Measurements from ENCODE around the gene ARSB. TPM values are rescaled to one million over a fixed set of nuclear protein-coding genes. Genes with fewer than 3 reads are reported as not detected.
A peak's percentile ranks its signal among the peaks of the same experiment; 100 is the strongest.
"Not testable (repeated sequence)": the region's sequence is repeated elsewhere in the genome, so short reads cannot be mapped to it uniquely, and the experiment has no call there.

ARSB gene
- total RNA-seq, 1 donor from 2014 or later, result 11.0 TPM

DNA sequence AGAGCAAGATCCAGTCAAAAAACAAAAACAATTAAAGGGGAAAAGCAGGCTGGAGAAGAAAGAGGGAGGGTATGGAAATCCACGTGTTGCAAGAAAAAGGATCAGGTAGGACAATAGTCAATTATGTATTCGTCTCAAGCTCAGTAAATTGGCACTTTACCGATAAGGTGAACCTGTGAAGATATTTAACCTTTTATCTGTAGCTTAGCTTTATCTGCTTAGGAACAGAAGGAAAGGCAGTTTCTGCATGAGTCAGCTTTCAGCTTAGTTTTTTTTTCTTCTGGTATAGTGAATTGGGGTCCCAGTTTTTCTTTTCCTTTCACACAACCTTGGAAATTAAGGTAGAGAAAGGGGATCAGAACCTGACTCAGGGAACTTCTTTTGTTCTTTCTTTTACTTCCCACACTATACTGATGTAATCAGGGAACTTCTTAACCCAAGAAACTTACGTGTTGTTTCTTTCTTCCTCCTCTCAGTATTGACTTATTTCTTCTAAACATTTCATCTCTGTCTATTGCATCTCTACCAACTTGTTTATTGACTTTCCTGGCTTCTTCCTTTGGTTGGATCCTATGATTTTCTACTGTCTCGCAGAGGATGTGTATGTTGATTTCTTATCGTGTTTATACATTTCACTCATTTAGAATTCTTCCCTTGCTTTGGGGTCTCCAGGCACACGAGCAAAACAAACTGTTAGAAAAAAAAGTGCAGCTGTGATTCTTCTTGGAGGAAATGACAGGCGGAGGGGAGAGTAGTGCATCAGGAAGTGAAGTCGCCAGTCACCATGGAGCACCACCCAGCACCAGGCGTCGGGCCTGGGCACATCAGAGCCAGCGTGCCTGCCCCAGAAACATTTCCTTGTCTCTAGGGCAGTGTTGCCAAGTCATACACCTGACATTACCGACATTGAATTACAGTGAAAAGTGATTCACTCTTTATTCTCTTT lies 213.6 kb downstream of the ARSB start:
- ATAC-seq (peak; percentile 41), DNase-seq (peak; percentile 44)
- intact Hi-C loops (cut with micrococcal nuclease), result no loop called here

DNA sequence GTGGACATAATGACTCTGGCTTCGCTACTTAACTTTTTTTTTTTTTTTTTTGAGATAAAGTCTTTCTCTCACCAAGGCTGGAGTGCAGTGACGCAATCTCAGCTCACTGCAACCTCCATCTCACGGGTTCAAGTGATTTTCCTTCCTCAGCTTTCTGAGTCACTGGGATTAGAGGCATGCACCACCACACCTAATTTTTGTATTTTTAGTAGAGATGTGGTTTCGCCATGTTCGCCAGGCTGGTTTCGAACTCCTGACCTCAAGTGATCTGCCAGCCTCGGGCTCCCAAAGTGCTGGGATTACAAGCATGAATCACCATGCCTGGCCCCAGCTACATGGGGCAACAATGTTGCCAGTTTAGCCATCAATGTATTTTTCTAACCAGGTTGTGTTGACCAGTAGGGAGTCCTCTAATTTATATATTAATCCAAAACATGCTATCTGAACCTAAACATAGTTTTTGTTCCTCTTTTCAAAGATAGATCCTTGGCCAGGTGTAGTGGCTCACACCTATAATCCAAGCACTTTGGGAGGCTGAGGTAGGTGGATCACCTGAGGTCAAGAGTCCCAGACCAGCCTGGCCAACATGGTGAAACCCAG lies 216.2 kb downstream of the ARSB start:
- DNase-seq (no peak), ATAC-seq (no peak)
- intact Hi-C loops (cut with micrococcal nuclease), result no loop called here

DNA sequence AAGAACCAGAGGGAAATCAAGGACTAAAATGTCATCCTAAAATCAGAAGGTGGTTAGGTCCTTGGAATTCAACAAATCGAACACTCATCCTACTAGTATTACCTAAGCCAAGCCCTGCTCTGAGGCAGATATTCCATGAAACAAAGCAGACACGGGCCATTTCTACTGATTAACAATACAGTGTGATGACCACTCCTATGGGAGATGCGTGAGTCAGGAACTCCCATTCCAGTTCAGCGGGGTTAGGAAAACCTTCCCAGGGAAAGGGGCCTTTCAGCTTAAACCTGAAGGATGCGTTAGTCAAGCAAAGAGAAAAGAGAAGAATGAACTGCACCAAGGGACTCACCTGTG lies 218.7 kb downstream of the ARSB start:
- no peak for DNase-seq
- no peak for ATAC-seq
- intact Hi-C loops (cut with micrococcal nuclease), result no loop called here

DNA sequence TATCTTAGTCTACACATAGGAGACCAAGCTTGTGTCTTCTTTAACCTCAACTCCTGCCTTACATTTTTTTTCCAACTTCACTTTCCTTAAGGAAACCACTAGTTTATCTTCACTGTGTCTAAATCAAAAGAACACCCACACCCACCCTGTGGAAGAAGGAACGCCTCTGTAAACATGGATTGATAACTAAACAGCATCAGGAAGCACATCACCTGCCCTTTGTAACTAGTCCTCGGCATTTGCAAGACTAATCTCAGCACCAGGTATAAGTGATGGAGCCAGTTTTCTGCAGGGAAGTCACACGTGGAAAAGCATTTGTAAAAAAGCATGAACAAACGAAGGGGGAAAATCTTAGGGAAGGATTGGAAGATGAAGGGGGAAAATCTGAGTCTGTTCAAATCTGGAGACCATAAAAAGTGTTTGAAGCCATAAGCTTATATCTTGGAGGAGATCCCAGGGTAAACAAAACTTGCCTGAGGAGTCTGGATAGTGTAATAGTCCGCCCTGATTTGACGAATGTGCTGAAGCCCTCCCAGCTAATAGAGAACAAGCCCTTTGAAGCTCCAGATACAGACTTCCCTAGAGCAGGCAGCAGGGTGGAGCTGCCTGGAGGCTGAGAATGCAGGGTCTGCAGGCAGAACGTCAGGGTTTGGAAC lies 219.2 kb downstream of the ARSB start:
- ATAC-seq, result no peak
- intact Hi-C loops (cut with micrococcal nuclease), result no loop called here
- DNase-seq, result no peak

DNA sequence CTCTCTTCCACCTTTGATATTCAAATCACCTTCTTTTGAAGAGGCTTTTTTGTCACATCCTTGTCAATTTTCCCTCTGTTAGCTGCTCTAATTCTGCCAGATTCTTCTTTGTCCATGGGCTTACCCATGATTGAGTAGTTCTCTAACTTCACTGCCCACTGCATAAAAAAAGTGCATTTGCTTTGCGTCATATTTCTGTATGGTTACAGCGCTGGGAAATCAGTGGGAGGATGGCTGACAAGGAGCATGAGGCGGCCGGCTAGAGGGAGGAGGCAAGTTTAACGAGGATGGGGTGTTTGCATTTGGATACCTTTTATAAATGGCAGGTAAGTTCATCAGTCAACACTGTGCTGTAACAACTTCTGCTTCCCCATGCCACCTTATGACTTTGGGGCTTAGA lies 220.0 kb downstream of the ARSB start:
- intact Hi-C loops (cut with micrococcal nuclease), result no loop called here
- DNase-seq (no peak), ATAC-seq (no peak)

DNA sequence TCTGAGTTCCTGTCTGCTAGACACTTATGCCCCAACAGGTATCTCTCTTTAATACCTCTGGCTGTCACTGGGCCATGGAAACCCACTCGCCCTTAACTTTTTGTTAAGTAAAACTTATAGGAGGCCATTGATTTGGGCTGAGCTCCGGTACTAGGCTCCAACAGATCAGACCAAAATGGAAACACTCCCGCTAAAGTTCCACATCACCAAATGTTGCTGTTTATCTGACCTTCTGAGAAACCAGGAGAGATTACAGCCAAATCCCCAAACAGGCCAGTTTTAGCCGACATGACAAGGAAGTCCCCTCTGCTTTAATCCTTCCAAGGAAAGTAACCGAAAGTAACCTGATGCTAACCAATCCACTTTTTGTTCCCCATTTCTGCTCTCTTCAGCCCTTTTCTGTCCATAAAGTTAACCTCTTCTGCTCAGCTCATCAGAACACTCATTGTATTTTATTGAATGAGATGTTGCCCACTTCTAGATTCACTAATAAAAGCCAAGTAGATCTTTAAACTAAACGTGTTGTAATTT lies 221.4 kb downstream of the ARSB start:
- intact Hi-C loops (cut with micrococcal nuclease), result no loop called here
- DNase-seq (no peak), ATAC-seq (no peak)

DNA sequence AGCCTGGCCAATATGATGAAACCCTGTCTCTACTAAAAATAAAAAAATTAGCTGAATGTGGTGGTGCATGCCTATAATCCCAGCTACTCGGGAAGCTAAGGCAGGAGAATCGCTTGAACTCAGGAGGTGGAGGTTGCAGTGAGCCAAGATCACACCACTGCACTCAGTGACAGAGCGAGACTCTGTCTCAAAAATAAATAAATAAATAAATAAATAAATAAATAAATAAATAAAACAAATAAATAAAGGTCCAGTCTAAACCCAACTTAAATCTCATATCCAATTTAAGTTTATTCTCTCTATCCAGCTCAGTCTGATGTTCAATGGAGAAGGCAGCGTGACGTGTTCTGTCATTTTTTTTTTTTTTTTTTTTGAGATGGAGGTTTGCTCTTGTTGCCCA lies 222.4 kb downstream of the ARSB start:
- ATAC-seq, result not testable (repeated sequence)

DNA sequence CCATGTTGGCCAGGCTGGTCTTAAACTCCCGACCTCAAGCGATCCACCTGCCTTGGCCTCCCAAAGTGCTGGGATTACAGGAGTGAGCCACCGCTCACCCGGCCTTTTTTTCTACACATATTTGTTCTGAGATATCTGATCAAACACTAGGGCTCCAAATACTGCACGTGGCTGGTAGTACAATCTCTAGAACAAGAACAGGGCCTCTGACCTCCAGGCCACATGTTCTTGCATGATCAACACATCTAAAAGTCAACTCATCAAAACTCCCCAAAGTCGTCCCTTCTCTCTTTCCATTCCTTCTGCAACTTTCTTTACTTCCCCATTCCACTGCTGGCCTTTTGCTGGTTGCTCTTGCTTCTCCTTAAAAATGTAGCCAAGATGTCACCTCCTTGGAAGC lies 223.3 kb downstream of the ARSB start:
- intact Hi-C loops (cut with micrococcal nuclease), result no loop called here
- DNase-seq, result no peak
- ATAC-seq, result no peak

More for the DNA sequence above, 222.4 kb downstream of the ARSB start:
- DNase-seq; intact Hi-C loops (cut with micrococcal nuclease): not testable (repeated sequence)

DNA sequence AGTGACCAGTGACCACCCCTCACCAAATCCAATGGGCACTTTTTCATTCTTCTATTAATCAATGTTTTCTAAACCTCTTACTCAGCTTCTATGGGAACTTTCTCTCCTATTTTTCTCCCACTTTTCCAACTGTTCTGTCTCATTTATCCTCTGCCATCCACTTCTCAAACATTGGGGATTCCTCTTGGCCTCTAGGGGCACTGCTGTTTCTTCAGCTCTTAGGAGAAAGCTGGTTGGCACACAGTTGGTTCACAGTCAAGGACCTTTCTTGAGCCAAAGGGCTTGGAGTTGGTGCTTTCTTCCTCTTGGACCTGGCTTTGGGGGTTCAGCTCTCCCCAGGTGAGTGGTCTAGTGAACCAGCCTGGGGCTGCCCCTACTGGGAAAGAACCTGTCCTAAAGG lies 224.3 kb downstream of the ARSB start:
- DNase-seq (no peak), ATAC-seq (no peak)
- intact Hi-C loops (cut with micrococcal nuclease), result no loop called here

DNA sequence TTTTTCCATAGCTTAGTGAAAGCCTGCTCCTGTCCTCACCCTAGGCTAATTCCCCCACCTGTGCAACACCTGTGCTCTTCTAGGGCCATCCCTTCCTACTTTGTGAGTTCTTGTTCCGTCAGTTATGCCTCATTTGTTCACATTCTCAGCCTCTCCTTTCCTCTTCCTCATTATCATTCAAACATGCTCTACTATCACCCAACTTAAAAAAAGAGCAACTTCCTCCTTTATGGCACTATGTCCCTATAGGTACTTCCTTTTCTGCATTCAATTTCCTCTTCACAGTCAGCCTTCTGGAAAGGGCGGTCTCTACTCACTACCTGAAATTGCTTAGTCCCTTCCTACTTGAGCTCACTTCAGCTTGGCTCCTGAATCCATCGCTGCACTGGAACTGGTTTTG lies 224.7 kb downstream of the ARSB start:
- intact Hi-C loops (cut with micrococcal nuclease), result no loop called here
- ATAC-seq, result peak; percentile 16
- DNase-seq, result no peak

DNA sequence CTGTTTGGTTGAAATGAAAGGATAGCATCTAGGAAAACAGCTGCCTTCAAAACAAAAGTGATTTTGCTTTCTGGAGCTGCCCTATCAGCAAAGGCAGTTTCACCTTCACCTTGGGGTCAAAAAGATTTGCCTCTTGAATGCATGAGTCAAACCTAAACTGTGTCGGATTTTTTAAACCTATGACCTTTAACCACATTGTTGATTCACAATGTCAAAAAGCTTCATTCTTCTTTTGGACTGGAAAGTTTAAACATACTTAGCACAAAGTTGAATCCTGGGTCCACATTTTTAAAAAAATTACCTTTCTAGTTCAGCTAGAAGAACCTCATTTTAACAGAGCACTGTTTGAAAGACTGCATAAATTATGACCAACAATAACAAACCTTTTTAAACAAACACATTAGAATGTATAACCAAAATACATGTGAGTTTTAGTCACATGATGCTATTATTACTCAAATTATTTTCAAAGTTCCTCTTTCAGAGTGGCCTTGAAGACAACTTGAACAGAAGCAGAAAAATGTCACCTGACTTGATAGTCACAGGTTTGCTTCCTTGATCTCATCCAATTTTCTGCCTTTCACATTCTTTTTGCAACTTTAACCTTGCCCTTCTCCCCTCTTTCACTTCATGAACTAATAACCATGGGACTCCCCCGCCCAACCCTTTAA lies 226.8 kb downstream of the ARSB start:
- intact Hi-C loops (cut with micrococcal nuclease), result no loop called here
- ATAC-seq (no peak), DNase-seq (no peak)

DNA sequence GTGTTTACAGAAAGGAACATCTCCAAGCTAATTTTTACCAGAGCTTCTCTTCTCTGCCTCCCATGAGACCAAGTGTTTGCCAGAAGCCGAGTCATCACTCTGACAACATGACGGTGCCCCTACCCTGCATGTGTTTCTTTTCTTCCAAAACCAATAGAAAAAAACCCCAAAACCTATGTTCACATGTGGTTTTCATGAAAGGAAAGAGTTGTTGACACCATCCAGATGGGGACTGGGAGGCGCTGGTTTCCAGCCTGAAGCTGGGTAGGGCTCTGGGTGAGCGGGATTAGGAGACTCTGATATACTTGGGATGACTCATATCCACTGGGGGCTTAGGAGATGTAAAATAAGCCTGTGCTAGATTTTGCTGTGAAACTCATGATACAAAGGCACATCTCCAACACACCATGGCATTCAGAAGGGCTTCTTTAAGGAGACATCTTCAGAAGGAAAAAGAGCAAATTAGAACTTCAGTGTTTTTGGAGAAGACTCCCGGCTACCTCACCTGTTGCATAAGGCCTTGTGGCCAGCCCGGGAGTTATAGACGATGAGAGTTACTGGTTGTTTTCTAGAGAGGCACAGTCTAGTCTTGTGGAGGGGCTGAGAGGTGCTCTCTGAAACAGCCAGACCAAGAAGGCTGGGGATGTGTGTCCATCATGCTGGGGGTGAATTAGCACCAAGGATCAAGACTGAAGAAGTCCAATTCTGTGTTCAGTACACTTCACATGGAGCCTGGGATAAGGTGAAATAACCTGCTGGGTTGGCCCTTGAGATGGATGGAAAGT lies 227.6 kb downstream of the ARSB start:
- DNase-seq, result peak; percentile 48
- ATAC-seq, result peak; percentile 86
- intact Hi-C loops (cut with micrococcal nuclease), result no loop called here

DNA sequence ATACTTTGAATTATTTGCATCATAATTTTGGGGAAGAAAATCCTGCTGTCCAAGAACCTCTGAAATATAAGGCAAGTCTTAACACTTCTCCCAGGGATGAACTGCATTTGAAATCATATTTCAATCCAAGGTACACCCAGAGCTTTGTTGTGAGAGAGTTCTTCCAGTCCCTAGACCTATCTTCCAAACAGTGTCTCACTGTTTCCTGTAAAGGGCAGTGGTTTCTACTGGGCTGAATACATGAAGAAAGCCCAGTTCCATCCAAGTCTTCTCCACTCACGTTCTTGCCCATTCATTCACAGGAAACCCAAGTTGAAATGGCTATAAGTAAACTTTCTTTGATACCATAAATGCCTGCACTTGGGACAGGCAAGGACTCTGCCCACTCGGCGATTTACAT lies 228.3 kb downstream of the ARSB start:
- no peak for DNase-seq
- intact Hi-C loops (cut with micrococcal nuclease), result no loop called here

DNA sequence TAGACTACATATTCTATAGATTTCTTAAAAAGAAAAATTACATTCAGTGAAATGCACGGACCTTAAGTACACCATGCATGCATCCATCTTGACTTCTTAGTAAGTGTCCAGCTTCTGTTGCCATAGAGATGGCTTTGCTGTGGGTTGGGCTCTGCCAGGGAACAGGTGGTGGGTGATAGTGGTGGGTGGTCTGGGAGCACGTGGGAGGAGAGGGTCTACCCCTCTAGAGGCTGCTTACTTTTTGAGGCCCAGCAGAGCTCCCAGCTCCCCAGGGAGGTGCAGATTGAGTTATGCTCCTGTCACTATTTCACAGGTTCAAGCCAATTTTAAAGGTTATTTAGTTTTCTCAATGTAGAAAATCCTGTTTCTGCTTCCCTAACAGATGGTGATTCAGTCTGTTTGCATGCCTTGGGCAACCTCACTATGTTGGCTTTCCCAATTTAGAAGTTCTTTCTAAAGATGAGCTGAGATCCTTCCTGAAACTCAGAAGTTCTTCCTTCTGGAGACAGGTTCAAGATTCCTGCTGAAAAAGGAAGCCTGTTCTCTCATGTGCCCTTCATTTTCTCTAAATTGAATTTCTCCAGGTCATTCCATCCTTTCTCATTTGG lies 229.2 kb downstream of the ARSB start:
- ATAC-seq (no peak), DNase-seq (no peak)
- intact Hi-C loops (cut with micrococcal nuclease), result no loop called here

More for the DNA sequence above, 228.3 kb downstream of the ARSB start:
- ATAC-seq, result peak; percentile 43

DNA sequence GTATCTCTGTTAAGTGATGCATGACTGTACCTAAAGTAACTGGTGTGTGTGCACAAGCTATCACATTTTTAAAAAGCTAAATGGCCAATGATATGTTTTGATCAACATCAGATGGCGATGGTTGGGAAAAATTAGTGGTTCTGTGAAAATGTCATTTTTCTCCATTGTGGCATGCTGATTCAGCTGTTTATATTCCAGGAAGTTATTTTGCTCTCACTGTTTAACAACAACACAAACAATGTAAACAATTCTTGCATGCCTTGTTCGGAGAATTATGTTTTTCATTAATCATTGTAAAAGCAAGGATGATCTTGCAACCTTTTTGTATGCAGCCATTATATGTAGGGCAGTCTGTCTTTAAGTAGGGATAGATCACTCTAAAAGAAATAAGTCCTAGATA lies 230.5 kb downstream of the ARSB start:
- DNase-seq (no peak), ATAC-seq (no peak)
- intact Hi-C loops (cut with micrococcal nuclease), result no loop called here

DNA sequence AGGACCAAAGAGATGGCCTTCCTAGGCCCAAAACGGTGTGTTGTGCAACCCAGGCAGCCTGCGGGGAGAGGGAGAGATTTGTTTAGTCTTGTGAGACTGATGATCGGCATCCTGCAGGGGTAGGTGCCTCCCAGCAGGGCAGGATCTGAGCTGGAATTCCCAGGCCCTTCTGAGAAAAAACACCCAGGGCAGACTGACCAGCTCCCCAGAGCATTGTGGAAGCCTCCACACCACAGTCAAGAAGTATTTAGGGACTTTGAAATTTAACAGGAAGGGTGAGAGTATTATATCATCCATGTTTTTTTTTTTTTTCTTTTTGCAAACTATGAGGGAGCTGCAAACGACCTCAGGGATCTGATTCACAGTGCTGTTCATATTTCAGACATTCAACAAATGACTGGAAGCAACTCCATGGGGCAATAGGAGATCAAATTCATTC lies 232.0 kb downstream of the ARSB start:
- DNase-seq (no peak), ATAC-seq (no peak)
- intact Hi-C loops (cut with micrococcal nuclease), result no loop called here

DNA sequence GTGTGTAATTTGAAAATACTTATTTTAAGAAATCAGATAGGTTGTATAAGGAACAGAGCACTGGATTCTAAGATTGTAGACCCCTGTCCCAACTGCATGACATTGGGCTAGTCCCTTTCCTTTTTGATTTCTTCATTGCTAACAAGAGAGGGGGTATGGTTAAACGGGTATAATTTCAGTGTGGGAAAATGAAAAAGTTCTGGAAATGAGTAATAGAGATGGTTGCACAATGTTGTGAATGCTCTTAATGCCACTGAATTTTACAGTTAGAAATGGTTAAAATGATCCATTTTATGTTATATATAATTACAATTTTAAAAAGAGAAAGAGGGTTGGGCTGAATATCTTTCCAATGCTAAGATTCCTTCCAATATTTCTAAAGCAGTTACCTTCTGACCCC lies 233.2 kb downstream of the ARSB start:
- no peak for DNase-seq
- intact Hi-C loops (cut with micrococcal nuclease), result no loop called here
- no peak for ATAC-seq

DNA sequence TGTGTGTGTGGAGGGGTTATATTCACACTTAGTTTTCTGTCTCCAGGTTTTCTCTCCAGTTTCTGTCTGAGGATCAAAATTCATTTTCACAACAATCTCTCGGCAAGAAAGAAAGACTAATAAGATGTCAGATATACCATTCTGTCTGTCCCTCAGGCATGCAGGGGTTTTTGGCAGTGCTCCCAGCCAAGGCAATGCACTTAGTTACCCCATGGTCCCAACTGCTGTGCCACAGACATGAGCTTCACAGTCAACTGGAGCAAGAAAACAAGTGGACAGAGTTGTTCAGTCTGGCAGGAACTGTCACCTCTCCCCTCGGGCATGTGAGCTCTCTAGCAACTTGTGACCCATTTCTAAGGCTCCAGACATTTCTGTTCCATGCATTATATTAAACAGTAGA lies 234.8 kb downstream of the ARSB start:
- ATAC-seq (no peak), DNase-seq (no peak)
- intact Hi-C loops (cut with micrococcal nuclease), result no loop called here
